HG03175 (cell line): ENCODE results near the gene TSSC4.
A peak's percentile ranks its signal among the peaks of the same experiment; 100 is the strongest.

Source experiments
- ATAC-seq: cut with Tn5 transposase; IDR thresholded peaks from one replicate; pipeline ENCODE4 v1.9.1; 2021; ENCODE audit warnings: mild to moderate bottlenecking, moderate library complexity; ENCODE audit not compliant: unreplicated experiment

The TSSC4 gene

GRCh38 chr11:2368851-2369180 lies 31.7 kb upstream of the TSSC4 start:
- ATAC-seq, result no peak

GRCh38 chr11:2369320-2369719 lies 31.2 kb upstream of the TSSC4 start:
- ATAC-seq, result no peak

DNA sequence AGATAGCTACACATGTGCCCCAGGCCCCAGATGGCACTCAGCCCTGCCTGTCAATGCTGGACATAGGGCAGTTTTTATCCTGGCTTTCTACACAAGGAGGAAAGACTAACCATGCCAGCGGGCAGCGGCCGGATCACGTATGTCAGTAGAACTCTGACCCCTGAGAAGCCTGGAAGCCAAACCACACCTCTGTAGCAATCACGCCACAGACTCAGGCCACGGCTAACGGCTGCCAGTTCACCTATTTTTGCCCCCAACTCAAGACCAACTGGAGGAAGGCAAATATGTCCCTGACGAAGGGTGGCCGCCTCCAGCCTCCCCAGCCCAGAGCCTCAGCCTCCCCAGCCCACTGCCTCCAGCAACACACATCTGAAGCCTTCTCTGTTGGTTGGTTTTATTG lies 30.7 kb upstream of the TSSC4 start:
- ATAC-seq, result no peak

- ATAC-seq, result no peak
These were observed 25.9 kb upstream of the TSSC4 start for GRCh38 chr11:2374456-2375201.

DNA sequence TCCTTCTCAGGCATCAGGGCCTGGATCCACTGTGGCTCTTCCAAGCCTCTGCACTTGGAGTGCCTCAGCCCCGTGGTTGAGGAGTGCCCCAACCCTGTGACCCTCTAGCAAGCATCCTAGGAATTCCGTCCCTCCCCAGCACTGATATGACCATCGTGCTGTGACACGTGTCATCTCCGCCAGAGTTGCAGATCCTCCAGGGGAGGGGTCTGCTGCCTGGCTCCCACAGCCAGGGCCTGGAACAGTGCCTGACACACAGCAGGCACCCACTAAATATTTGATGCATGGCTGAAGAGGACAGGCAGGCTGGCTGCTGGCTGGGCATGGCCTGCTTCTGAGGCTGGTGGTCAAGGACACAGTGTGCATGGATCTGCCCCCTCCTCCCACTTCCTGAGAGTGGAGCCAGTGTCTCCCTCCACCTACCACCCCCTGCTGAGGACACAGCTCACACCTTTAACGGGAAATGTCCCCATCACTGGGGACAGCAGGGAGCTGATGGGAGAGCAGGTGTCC lies 25.2 kb upstream of the TSSC4 start:
- ATAC-seq, result no peak

- ATAC-seq, result no peak
These were observed 24.5 kb upstream of the TSSC4 start for GRCh38 chr11:2375964-2376551.

DNA sequence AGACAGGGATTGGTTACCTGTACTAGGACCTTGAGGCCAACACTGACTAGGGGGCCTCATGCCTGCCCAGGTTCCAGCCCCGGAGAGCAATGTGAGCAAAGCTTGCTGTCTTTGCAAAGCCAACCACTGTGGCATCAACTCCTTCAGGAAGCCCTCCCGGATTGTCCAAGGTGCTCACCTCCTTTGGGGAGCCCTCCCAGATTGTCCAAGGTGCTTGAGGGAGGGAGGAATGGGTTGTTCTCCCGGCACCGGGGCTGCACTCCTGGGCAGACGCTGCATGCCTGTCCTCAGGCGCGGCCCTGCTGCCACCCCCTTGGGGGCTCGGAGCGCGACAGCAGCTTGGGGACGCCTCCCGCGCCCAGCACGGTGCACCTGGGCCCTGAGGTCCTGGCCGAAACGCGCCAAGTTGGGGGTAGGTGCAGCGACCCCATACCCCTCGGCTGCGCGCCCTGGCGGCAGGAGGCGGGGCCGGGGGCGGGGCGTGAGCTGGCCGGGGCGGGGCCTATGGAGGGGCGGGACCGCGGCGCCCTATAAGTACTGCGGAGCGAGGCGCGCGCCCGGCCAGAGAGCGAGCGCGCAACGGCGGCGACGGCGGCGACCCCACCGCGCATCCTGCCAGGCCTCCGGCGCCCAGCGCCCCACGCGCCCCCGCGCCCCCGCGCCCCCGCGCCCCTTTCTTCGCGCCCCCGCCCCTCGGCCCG lies 23.6 kb upstream of the TSSC4 start, which contains the start of gene CD81:
TSS of gene CD81 (plus strand) at position 560 of the 701 bp plus-strand sequence. CDS start 240 bp downstream, outside the sequence.
- ATAC-seq, result peak; percentile 42

GRCh38 chr11:2377511-2378443 lies 22.8 kb upstream of the TSSC4 start:
- peak; percentile 21 for ATAC-seq

DNA sequence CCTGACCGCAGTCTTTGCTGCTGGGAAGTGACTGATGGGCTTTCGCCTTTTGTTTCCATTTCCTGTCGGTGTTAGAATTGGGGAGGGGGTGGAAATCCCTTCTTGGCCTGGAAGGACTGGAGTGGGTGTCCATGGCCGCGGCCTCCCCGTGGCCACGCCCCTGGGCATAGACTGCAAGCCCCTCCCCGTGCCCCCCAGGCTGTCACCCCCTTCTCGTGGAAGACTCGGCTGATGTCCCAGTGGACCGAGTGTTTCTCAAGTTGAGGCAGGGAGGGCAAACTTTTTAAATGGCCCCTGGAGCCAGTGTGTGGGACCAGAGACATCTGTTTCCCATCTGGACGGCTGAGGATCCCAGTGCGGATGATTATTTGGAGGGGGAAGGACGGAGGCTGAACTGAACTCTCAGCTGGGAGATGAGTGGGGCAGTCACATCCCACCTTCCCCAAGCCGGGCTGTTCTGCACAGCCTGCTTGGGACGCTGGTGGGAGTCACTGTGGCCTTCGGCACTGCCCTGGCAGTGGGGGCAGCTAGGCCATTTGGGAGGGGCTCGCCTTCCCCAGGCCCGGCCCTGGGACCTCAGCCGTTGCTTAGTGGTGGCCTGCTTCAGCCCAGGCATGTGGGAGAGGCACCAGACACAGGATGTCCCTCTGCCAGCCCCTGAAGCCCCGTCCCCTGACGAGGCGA lies 21.9 kb upstream of the TSSC4 start:
- no peak for ATAC-seq

DNA sequence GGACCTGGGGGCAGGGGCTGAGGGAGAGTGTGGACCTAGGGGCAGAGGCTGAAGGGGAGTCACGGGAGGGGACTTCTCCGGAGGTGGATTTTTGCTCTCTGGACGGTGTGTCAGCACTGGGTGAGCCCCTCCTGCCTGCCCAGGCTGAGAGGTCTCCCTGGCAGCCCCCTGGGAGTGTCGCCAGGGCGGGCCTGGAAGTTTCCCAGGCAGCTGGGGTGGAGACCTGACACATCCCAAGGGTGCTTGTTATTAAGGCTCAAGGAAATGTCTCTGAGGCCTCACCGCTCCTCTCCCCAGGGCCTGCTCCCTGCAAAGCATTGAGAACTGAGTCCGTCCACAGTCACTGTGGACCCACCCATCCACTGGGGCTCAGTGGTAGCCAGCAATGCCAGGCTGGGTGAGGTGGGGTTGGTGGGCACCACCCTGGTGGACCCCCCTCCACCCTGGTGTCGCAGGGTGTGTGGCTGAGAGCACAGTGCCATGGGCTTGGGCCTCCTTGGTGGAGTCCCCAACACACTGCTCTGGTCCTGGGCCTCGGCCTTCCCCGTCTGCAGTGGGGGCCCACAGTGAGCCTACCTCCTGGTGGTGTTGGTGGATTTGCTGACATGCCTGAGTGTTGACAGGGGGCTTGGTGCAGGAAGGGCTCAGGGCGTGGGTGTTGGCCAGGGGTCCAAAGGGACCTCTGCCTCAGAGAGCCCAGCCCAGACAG lies 20.9 kb upstream of the TSSC4 start:
- ATAC-seq, result no peak

- no peak for ATAC-seq
These were observed 20.2 kb upstream of the TSSC4 start for GRCh38 chr11:2380396-2380795.

GRCh38 chr11:2380807-2381350 lies 19.7 kb upstream of the TSSC4 start:
- no peak for ATAC-seq

DNA sequence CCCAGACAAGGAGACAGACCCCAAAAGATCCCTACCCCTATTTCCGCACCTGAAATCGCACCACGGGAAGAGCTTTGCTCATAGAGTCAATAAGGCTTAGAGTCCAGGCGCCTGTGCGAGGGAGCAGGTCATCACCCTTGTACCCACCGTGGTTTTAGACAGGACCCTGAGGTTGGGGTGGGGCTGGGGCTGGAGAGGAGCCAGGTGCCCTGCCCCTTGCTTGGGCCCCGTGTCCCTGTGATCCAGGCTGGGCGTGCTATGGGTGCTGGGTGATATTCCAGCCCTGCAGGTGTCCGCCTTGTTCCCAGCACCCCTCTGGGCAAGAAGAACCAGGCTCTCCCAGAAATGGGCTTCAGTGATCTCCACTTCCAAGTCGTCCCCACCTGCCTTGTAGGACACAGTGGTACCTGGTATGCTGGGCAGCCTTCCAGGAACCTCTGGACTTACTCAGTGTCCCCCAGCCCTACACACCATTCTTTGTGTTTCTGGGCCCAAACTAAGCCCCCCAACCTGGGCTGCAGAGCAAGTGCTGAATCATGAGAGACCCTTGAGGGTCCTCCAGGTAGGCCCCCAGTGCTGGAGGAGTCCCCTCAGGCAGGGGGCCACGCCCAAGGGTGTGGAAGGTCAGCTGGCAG lies 18.9 kb upstream of the TSSC4 start:
- ATAC-seq, result no peak

GRCh38 chr11:2382129-2382517 lies 18.4 kb upstream of the TSSC4 start:
- ATAC-seq, result no peak

GRCh38 chr11:2382936-2383851 lies 17.4 kb upstream of the TSSC4 start:
- no peak for ATAC-seq

DNA sequence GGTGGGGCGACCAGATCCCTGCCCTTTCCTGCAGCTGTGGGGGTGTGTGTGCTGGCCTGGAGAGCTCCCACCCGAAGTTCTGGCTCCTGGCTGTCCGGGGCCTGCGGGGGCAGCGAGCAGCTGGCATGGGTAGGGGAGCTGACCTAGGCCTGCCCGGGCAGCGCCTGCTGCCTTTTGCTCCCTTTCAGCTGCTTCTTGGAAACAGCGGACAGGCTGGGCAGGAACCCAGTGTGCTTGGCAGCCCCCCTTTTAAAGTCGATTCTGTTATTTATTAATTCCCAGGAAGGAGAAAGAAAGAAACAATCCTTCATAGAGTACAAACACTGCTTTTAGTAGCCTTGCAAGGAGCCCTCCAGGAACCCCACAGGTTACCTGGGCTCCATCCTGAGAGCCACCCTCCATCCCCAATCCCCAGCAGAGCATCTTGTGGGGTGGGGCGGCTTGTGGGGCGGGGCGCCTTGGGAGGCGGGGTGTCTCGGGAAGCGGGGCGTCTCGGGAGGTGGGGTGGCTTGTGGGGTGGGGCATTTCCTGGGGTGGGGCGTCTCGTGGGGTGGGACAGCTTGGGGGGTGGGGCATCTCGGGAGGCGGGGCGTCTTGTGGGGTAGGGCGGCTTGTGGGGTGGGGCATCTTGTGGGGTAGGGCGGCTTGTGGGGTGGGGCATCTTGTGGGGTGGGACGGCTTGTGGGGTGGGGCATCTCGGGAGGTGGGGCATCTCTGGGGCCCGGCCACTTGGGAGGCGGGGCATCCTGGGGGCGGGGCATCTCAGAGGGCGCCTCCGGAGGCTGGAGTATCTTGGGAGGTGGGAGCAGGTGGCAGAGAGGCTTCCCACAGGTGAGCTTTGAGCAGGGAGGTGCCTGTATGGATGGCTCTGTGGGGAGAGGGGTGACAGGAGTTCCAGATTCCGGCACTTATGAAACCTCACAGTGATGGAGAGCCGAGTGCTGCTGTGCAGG lies 16.4 kb upstream of the TSSC4 start:
- no peak for ATAC-seq
